ENCODE results near the gene OTOF. TPM values are rescaled to one million over a fixed set of nuclear protein-coding genes. Genes with fewer than 3 reads are reported as not detected.

Gene OTOF
- total RNA-seq, 1 experiment from 2014 or later, result 0.26 TPM

DNA sequence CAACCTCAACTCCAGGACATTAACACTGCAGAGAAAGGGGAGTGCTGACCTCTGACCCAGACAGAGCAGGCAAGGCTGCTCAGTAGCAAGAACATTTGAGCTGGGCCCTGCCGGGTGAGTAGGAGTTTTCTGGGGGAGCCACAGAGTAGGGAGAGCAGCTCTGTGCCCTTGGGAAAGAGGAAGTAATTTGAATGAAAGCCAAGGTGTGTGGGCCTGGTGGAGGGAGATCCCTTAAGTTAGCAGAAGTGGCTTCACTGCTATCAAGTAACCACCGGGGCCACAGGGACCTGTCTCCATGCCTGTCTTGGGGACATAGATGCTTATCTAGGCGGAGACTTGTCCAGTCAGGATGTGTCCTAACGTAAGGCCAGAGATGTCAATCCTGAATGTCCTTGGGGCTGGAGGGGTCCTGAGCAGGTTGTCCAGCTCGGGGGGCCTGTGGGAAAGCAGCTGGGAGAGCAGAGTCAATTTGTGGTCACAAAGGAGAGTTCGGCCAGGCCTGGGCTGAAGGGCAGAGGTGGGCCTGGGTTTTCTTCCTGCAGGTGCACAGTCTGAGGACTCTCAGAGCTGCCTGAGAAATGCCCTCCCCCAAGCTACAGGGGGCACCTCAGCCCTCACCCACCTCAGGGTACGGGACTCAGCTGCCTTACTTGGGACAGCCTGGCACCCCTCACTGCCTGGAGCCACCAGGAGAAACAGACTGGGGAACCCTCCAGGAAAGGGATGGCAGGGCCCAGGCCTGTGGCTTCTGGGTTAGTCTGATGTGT lies 15.0 kb upstream of the OTOF start:
- CTCF ChIA-PET, result interaction anchor here (1.3 to 2.9 kb wide), 3 partner anchors 10 to 28 kb away, joined by 3 to 18 read pairs (median 4); no protein-coding TSS in a partner anchor

DNA sequence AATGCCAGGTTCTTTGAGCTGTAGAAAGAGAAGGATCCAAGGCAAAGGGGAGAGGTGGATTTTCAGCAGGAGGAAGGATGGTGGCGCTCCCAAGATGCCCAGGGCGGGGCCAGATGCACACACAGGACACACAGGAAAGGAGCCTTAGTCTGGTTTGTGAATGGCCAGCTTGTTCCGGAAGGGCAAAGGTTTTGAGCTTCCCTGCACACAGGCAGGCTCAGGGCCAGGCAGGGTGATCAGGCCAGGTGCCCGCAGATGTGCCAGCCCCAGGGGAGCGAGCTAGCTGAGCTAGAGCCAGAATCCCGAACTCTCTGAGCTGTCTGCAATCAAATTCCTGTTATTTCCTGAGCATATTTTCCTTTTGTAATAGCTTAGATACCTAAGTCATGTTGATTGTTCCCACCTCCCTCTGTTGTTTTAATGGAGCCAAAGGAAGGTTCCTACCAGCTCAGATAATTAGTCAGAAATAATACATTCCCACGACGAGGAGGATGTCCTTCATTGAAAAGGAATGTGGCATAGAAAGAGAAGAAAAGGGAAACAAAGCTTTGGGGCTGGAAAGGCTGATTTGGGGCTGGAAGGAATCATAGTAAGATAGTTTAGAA lies 13.7 kb upstream of the OTOF start:
- H3K4me3 Mint-ChIP-seq, result no peak overlapping the region
- POLR2A ChIA-PET, result no interaction called here
- TF ChIP-seq SMAD4 (CRISPR knock-in tag; IDR thresholded peaks at IDR 0.05) (no peak), CREB1 (CRISPR knock-in tag; IDR thresholded peaks at IDR 0.05) (no peak), ZNF232 (CRISPR knock-in tag; IDR thresholded peaks at IDR 0.05) (no peak), ATF1 (CRISPR knock-in tag; IDR thresholded peaks at IDR 0.05) (no peak), TEAD1 (CRISPR knock-in tag; IDR thresholded peaks at IDR 0.05) (no peak), CREM (CRISPR knock-in tag; IDR thresholded peaks at IDR 0.05) (no peak), GRHL2 (CRISPR knock-in tag; IDR thresholded peaks at IDR 0.05; ENCODE audit: insufficient replicate concordance, severe bottlenecking) (no peak), RORB (CRISPR knock-in tag; IDR thresholded peaks at IDR 0.05) (no peak), ZNF121 (CRISPR knock-in tag; IDR thresholded peaks at IDR 0.05) (no peak)
- TF ChIP-seq, protein P1, sequence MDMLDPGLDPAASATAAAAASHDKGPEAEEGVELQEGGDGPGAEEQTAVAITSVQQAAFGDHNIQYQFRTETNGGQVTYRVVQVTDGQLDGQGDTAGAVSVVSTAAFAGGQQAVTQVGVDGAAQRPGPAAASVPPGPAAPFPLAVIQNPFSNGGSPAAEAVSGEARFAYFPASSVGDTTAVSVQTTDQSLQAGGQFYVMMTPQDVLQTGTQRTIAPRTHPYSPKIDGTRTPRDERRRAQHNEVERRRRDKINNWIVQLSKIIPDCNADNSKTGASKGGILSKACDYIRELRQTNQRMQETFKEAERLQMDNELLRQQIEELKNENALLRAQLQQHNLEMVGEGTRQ (CRISPR knock-in tag; IDR thresholded peaks at IDR 0.05), result no peak
- TF ChIP-seq, protein P2, sequence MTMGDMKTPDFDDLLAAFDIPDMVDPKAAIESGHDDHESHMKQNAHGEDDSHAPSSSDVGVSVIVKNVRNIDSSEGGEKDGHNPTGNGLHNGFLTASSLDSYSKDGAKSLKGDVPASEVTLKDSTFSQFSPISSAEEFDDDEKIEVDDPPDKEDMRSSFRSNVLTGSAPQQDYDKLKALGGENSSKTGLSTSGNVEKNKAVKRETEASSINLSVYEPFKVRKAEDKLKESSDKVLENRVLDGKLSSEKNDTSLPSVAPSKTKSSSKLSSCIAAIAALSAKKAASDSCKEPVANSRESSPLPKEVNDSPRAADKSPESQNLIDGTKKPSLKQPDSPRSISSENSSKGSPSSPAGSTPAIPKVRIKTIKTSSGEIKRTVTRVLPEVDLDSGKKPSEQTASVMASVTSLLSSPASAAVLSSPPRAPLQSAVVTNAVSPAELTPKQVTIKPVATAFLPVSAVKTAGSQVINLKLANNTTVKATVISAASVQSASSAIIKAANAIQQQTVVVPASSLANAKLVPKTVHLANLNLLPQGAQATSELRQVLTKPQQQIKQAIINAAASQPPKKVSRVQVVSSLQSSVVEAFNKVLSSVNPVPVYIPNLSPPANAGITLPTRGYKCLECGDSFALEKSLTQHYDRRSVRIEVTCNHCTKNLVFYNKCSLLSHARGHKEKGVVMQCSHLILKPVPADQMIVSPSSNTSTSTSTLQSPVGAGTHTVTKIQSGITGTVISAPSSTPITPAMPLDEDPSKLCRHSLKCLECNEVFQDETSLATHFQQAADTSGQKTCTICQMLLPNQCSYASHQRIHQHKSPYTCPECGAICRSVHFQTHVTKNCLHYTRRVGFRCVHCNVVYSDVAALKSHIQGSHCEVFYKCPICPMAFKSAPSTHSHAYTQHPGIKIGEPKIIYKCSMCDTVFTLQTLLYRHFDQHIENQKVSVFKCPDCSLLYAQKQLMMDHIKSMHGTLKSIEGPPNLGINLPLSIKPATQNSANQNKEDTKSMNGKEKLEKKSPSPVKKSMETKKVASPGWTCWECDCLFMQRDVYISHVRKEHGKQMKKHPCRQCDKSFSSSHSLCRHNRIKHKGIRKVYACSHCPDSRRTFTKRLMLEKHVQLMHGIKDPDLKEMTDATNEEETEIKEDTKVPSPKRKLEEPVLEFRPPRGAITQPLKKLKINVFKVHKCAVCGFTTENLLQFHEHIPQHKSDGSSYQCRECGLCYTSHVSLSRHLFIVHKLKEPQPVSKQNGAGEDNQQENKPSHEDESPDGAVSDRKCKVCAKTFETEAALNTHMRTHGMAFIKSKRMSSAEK (CRISPR knock-in tag; IDR thresholded peaks at IDR 0.05; ENCODE audit: borderline replicate concordance), result no peak
- TF ChIP-seq, protein P3, sequence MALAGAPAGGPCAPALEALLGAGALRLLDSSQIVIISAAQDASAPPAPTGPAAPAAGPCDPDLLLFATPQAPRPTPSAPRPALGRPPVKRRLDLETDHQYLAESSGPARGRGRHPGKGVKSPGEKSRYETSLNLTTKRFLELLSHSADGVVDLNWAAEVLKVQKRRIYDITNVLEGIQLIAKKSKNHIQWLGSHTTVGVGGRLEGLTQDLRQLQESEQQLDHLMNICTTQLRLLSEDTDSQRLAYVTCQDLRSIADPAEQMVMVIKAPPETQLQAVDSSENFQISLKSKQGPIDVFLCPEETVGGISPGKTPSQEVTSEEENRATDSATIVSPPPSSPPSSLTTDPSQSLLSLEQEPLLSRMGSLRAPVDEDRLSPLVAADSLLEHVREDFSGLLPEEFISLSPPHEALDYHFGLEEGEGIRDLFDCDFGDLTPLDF (CRISPR knock-in tag; IDR thresholded peaks at IDR 0.05), result no peak
- TF ChIP-seq, protein P4, sequence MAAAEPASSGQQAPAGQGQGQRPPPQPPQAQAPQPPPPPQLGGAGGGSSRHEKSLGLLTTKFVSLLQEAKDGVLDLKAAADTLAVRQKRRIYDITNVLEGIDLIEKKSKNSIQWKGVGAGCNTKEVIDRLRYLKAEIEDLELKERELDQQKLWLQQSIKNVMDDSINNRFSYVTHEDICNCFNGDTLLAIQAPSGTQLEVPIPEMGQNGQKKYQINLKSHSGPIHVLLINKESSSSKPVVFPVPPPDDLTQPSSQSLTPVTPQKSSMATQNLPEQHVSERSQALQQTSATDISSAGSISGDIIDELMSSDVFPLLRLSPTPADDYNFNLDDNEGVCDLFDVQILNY (CRISPR knock-in tag; IDR thresholded peaks at IDR 0.05), result no peak

More for the DNA sequence above, 15.0 kb upstream of the OTOF start:
- no peak overlapping the region for H3K4me3 Mint-ChIP-seq
- no peaks in the 10 kb centered on the region for H3K36me3 Mint-ChIP-seq
- DNase-seq (ENCODE audit: low spot score), result no peak
- no peak overlapping the region for H3K27ac Mint-ChIP-seq
- no peaks in the 10 kb centered on the region for H3K9me3 Mint-ChIP-seq
- TF ChIP-seq, protein P5, sequence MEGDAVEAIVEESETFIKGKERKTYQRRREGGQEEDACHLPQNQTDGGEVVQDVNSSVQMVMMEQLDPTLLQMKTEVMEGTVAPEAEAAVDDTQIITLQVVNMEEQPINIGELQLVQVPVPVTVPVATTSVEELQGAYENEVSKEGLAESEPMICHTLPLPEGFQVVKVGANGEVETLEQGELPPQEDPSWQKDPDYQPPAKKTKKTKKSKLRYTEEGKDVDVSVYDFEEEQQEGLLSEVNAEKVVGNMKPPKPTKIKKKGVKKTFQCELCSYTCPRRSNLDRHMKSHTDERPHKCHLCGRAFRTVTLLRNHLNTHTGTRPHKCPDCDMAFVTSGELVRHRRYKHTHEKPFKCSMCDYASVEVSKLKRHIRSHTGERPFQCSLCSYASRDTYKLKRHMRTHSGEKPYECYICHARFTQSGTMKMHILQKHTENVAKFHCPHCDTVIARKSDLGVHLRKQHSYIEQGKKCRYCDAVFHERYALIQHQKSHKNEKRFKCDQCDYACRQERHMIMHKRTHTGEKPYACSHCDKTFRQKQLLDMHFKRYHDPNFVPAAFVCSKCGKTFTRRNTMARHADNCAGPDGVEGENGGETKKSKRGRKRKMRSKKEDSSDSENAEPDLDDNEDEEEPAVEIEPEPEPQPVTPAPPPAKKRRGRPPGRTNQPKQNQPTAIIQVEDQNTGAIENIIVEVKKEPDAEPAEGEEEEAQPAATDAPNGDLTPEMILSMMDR (IDR thresholded peaks at IDR 0.05), result no peak
- TF ChIP-seq ZNF416 (CRISPR knock-in tag; IDR thresholded peaks at IDR 0.05) (no peak), FOXP1 (CRISPR knock-in tag; IDR thresholded peaks at IDR 0.05; ENCODE audit: borderline replicate concordance) (no peak), FOXJ3 (CRISPR knock-in tag; IDR thresholded peaks at IDR 0.05; ENCODE audit: borderline replicate concordance) (no peak), ZNF138 (CRISPR knock-in tag; conservative IDR thresholded peaks at IDR 0.05) (no peak), RORB (CRISPR knock-in tag; IDR thresholded peaks at IDR 0.05) (no peak)
- TF ChIP-seq, protein P6, sequence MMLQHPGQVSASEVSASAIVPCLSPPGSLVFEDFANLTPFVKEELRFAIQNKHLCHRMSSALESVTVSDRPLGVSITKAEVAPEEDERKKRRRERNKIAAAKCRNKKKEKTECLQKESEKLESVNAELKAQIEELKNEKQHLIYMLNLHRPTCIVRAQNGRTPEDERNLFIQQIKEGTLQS (CRISPR knock-in tag; conservative IDR thresholded peaks at IDR 0.05), result no peak
- TF ChIP-seq, protein P7, sequence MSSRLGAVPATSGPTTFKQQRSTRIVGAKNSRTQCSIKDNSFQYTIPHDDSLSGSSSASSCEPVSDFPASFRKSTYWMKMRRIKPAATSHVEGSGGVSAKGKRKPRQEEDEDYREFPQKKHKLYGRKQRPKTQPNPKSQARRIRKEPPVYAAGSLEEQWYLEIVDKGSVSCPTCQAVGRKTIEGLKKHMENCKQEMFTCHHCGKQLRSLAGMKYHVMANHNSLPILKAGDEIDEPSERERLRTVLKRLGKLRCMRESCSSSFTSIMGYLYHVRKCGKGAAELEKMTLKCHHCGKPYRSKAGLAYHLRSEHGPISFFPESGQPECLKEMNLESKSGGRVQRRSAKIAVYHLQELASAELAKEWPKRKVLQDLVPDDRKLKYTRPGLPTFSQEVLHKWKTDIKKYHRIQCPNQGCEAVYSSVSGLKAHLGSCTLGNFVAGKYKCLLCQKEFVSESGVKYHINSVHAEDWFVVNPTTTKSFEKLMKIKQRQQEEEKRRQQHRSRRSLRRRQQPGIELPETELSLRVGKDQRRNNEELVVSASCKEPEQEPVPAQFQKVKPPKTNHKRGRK (CRISPR knock-in tag; IDR thresholded peaks at IDR 0.05; ENCODE audit: borderline replicate concordance), result no peak
- TF ChIP-seq, protein P8, sequence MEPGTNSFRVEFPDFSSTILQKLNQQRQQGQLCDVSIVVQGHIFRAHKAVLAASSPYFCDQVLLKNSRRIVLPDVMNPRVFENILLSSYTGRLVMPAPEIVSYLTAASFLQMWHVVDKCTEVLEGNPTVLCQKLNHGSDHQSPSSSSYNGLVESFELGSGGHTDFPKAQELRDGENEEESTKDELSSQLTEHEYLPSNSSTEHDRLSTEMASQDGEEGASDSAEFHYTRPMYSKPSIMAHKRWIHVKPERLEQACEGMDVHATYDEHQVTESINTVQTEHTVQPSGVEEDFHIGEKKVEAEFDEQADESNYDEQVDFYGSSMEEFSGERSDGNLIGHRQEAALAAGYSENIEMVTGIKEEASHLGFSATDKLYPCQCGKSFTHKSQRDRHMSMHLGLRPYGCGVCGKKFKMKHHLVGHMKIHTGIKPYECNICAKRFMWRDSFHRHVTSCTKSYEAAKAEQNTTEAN (CRISPR knock-in tag; IDR thresholded peaks at IDR 0.05), result no peak
- ATAC-seq, result no peak
- POLR2A ChIA-PET, result no interaction called here
- H3K4me1 Mint-ChIP-seq, result peaks cover 18% of the 10 kb centered on the region
- H3K27me3 Mint-ChIP-seq (ENCODE audit: low read depth), result no peaks in the 10 kb centered on the region; the same call in 1 of the 2 replicates

More for the DNA sequence above, 13.7 kb upstream of the OTOF start:
- no peaks in the 10 kb centered on the region; the same call in 1 of the 2 replicates for H3K27me3 Mint-ChIP-seq (ENCODE audit: low read depth)
- no peak overlapping the region for H3K27ac Mint-ChIP-seq
- ATAC-seq, result no peak
- DNase-seq (ENCODE audit: low spot score), result no peak
- peaks cover 10% of the 10 kb centered on the region for H3K4me1 Mint-ChIP-seq
- no peaks in the 10 kb centered on the region for H3K9me3 Mint-ChIP-seq
- H3K36me3 Mint-ChIP-seq, result no peaks in the 10 kb centered on the region
- CTCF ChIA-PET, result interaction anchor here (0.9 to 2.9 kb wide), 6 partner anchors 12 to 86 kb away, joined by 3 to 18 read pairs (median 4); no protein-coding TSS in a partner anchor
